ENCODE results near the gene SIDT2.
"Not testable (repeated sequence)": the region's sequence is repeated elsewhere in the genome, so short reads cannot be mapped to it uniquely, and the experiment has no call there.

SIDT2 gene

GRCh38 chr11:117178210-117179034, at the start of gene SIDT2:
Gene SIDT2 (plus strand): TSS chr11:117178743. CDS start chr11:117179264, 521 bp downstream.
- H3K27me3 Mint-ChIP-seq (ENCODE audit: low read depth, poor library complexity), result peaks cover 3% of the 10 kb centered on the region
- H3K27ac Mint-ChIP-seq, result peak within 1 kb of the TSS; percentile 98
- H3K4me1 Mint-ChIP-seq, result peaks cover 51% of the 10 kb centered on the region
- peaks cover 5% of the 10 kb centered on the region for H3K36me3 Mint-ChIP-seq (ENCODE audit: low read depth)
- peak; percentile 90 for DNase-seq
- H3K4me3 Mint-ChIP-seq, result peak within 1 kb of the TSS; percentile 97
- TF ChIP-seq, protein P1, sequence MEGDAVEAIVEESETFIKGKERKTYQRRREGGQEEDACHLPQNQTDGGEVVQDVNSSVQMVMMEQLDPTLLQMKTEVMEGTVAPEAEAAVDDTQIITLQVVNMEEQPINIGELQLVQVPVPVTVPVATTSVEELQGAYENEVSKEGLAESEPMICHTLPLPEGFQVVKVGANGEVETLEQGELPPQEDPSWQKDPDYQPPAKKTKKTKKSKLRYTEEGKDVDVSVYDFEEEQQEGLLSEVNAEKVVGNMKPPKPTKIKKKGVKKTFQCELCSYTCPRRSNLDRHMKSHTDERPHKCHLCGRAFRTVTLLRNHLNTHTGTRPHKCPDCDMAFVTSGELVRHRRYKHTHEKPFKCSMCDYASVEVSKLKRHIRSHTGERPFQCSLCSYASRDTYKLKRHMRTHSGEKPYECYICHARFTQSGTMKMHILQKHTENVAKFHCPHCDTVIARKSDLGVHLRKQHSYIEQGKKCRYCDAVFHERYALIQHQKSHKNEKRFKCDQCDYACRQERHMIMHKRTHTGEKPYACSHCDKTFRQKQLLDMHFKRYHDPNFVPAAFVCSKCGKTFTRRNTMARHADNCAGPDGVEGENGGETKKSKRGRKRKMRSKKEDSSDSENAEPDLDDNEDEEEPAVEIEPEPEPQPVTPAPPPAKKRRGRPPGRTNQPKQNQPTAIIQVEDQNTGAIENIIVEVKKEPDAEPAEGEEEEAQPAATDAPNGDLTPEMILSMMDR (IDR thresholded peaks at IDR 0.05), result no peak
- no peaks in the 10 kb centered on the region for H3K9me3 Mint-ChIP-seq

GRCh38 chr11:117130396-117130795, 48.1 kb upstream of the SIDT2 start:
- not testable (repeated sequence) for DNase-seq; H3K36me3 Mint-ChIP-seq (ENCODE audit: low read depth); H3K27ac Mint-ChIP-seq; H3K4me3 Mint-ChIP-seq; H3K9me3 Mint-ChIP-seq; H3K4me1 Mint-ChIP-seq
- H3K27me3 Mint-ChIP-seq (ENCODE audit: low read depth, poor library complexity), result peaks cover 48% of the 10 kb centered on the region

- no peaks in the 10 kb centered on the region for H3K9me3 Mint-ChIP-seq
- no peak for DNase-seq
- H3K4me3 Mint-ChIP-seq, result no peak overlapping the region
- no peak overlapping the region for H3K27ac Mint-ChIP-seq
- no peaks in the 10 kb centered on the region for H3K36me3 Mint-ChIP-seq (ENCODE audit: low read depth)
- H3K27me3 Mint-ChIP-seq (ENCODE audit: low read depth, poor library complexity), result peaks cover 45% of the 10 kb centered on the region
- no peaks in the 10 kb centered on the region for H3K4me1 Mint-ChIP-seq
- TF ChIP-seq, protein P1 (IDR thresholded peaks at IDR 0.05), result no peak
Measured at GRCh38 chr11:117130879-117131278, 47.7 kb upstream of the SIDT2 start.

DNA sequence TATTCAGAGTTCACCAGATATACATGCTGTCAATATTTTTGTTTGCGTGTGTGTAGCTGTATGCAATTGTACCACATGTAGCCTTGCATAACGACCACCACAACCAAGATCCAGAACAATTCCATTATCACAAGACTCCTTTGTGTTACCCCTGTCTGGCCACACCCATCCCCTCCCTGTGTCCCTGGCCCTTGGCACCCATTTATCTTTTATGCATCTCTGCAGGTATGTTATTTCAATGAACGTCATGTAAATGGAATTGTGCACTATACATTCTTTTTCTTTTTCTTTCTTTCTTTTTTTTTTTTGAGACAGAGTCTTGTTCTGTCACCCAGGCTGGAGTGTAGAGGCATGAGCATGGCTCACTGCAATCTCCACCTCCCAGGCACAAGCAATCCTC, 44.1 kb upstream of the SIDT2 start:
- TF ChIP-seq, protein P1 (IDR thresholded peaks at IDR 0.05), result no peak
- no peak overlapping the region for H3K27ac Mint-ChIP-seq
- H3K9me3 Mint-ChIP-seq, result no peaks in the 10 kb centered on the region
- peaks cover 9% of the 10 kb centered on the region for H3K4me1 Mint-ChIP-seq
- DNase-seq, result no peak
- H3K36me3 Mint-ChIP-seq (ENCODE audit: low read depth), result no peaks in the 10 kb centered on the region
- H3K4me3 Mint-ChIP-seq, result no peak overlapping the region
- H3K27me3 Mint-ChIP-seq (ENCODE audit: low read depth, poor library complexity), result peaks cover 21% of the 10 kb centered on the region

GRCh38 chr11:117134979-117135378, 43.6 kb upstream of the SIDT2 start:
- DNase-seq; H3K4me3 Mint-ChIP-seq; H3K4me1 Mint-ChIP-seq; H3K9me3 Mint-ChIP-seq; H3K27ac Mint-ChIP-seq; H3K36me3 Mint-ChIP-seq (ENCODE audit: low read depth): not testable (repeated sequence)
- peaks cover 23% of the 10 kb centered on the region for H3K27me3 Mint-ChIP-seq (ENCODE audit: low read depth, poor library complexity)

GRCh38 chr11:117137223-117138086, 41.1 kb upstream of the SIDT2 start:
- not testable (repeated sequence) for DNase-seq; H3K4me3 Mint-ChIP-seq; H3K36me3 Mint-ChIP-seq (ENCODE audit: low read depth); H3K9me3 Mint-ChIP-seq; H3K4me1 Mint-ChIP-seq; H3K27ac Mint-ChIP-seq
- H3K27me3 Mint-ChIP-seq (ENCODE audit: low read depth, poor library complexity), result peaks cover 27% of the 10 kb centered on the region

- TF ChIP-seq, protein P1 (IDR thresholded peaks at IDR 0.05), result no peak
- Mint-ChIP-seq H3K27me3 (ENCODE audit: low read depth, poor library complexity) (peaks cover 14% of the 10 kb centered on the region), H3K4me3 (peak overlapping the region; percentile 100), H3K9me3 (peaks cover 11% of the 10 kb centered on the region), H3K27ac (peak overlapping the region; percentile 92), H3K36me3 (ENCODE audit: low read depth) (peaks cover 25% of the 10 kb centered on the region), H3K4me1 (peaks cover 44% of the 10 kb centered on the region)
- DNase-seq, result peak; percentile 10
Measured at GRCh38 chr11:117143390-117143789, 35.2 kb upstream of the SIDT2 start.

Measured in nephron progenitor cell (in vitro differentiated cells).